Stimulated activated effector memory CD8-positive, alpha-beta T cell treated with anti-CD3 and anti-CD28 coated beads, Interleukin-12 subunit alpha, Interleukin-12 subunit beta, amount 100 ng/mL, for 72 hours (primary cell): ENCODE data around the gene MIA.
A peak's percentile ranks its signal among the peaks of the same experiment; 100 is the strongest.
"Not testable (repeated sequence)": the region's sequence is repeated elsewhere in the genome, so short reads cannot be mapped to it uniquely, and the experiment has no call there.

Experiments
- ATAC-seq: fragments of 150-1000 bp; cut with Tn5 transposase; 2 replicates; pipeline ENCODE4 v1.10.0; 2021
- DNase-seq, 2 donors: peaks; one replicate each; pipeline ENCODE4 v3.0.0; 2021 to 2022; ENCODE audit warnings: low spot score in 2 of 2
- H3K27ac Mint-ChIP-seq: one replicate; pipeline ENCODE4 v1.8.0; 2022; ENCODE audit warnings: mild to moderate bottlenecking, mixed read lengths
- H3K36me3 Mint-ChIP-seq: one replicate; pipeline ENCODE4 v1.8.0; 2022; ENCODE audit warnings: mild to moderate bottlenecking, mixed read lengths
- H3K4me1 Mint-ChIP-seq: one replicate; pipeline ENCODE4 v1.8.0; 2022; ENCODE audit warnings: mixed read lengths
- H3K4me3 Mint-ChIP-seq: one replicate; pipeline ENCODE4 v1.8.0; 2022; ENCODE audit warnings: mild to moderate bottlenecking, mixed read lengths
- H3K9me3 Mint-ChIP-seq: one replicate; pipeline ENCODE4 v1.8.0; 2022; ENCODE audit warnings: mixed read lengths

The MIA gene

DNA sequence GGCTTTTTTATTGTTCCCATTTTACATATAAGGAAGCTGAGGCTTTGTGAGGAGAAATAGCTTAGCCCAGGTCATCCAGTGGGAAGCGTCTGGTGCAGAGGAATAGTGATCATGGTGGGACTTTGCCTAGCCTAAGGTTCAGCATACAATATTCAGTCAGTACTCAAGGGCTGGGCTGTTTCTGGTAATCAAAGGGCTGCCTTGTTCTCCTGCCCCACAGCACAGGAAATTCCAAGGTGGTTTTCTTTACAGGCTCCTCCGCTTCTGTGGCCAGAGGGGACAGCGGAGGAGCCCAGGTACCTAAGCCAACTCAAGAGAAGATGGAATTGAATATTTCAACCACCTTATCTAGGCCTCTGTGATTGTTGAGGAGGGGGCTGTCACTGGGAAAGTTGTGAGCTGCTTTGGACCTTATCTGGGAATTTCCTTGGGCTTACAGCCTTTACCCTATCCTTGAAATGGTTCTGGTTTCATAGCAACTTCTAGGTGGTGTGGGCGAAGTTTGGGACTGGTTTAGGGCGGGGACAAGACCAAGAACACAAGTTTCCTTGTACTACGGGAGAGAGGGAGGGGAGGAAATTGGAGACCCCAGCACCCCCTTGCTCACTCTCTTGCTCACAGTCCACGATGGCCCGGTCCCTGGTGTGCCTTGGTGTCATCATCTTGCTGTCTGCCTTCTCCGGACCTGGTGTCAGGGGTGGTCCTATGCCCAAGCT, at the start of gene MIA:
TSS of gene MIA (plus strand) at position 606 of the 716 bp plus-strand sequence. CDS start at position 628, 22 bp downstream.
- DNase-seq (no peak), ATAC-seq (no peak)
- Mint-ChIP-seq H3K9me3 (no peaks in the 10 kb centered on the region), H3K4me3 (no peak within 1 kb of the TSS), H3K27ac (no peak within 1 kb of the TSS), H3K4me1 (peaks cover 41% of the 10 kb centered on the region), H3K36me3 (peaks cover 33% of the 10 kb centered on the region)

GRCh38 chr19:40726279-40726678, 49.0 kb upstream of the MIA start:
- Mint-ChIP-seq H3K4me3 (no peak overlapping the region), H3K27ac (no peak overlapping the region), H3K4me1 (peaks cover 40% of the 10 kb centered on the region), H3K9me3 (no peaks in the 10 kb centered on the region), H3K36me3 (peaks cover 76% of the 10 kb centered on the region)
- DNase-seq (no peak), ATAC-seq (no peak)

- not testable (repeated sequence) for H3K9me3 Mint-ChIP-seq, H3K4me1 Mint-ChIP-seq, DNase-seq, H3K27ac Mint-ChIP-seq, ATAC-seq, H3K4me3 Mint-ChIP-seq
- H3K36me3 Mint-ChIP-seq = peaks cover 92% of the 10 kb centered on the region
These were observed 45.3 kb upstream of the MIA start for GRCh38 chr19:40730065-40730464.

DNA sequence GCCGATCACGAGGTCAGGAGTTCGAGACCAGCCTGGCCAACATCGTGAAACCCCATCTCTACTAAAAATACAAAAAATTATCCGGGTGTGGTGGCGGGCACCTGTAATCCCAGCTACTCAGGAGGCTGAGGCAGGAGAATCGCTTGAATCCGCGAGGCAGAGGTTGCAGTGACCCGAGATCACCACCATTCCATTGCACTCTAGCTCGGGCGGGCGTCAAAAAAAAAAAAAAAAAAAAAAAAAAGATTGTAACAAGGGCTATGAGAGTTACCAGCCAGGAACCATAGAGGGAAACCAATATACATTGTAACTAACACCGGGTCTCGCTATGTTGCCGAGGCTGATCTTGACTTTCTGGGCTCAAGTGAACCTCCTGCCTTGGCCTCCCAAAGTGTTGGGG, 43.0 kb upstream of the MIA start:
- not testable (repeated sequence) for H3K9me3 Mint-ChIP-seq, H3K27ac Mint-ChIP-seq, H3K4me1 Mint-ChIP-seq, ATAC-seq, H3K4me3 Mint-ChIP-seq, DNase-seq
- peaks cover 94% of the 10 kb centered on the region for H3K36me3 Mint-ChIP-seq

- Mint-ChIP-seq H3K36me3 (peaks cover 92% of the 10 kb centered on the region), H3K4me1 (no peaks in the 10 kb centered on the region), H3K9me3 (no peaks in the 10 kb centered on the region), H3K27ac (no peak overlapping the region), H3K4me3 (no peak overlapping the region)
- DNase-seq (no peak), ATAC-seq (no peak)
These were observed 42.2 kb upstream of the MIA start for GRCh38 chr19:40733149-40733548.

DNA sequence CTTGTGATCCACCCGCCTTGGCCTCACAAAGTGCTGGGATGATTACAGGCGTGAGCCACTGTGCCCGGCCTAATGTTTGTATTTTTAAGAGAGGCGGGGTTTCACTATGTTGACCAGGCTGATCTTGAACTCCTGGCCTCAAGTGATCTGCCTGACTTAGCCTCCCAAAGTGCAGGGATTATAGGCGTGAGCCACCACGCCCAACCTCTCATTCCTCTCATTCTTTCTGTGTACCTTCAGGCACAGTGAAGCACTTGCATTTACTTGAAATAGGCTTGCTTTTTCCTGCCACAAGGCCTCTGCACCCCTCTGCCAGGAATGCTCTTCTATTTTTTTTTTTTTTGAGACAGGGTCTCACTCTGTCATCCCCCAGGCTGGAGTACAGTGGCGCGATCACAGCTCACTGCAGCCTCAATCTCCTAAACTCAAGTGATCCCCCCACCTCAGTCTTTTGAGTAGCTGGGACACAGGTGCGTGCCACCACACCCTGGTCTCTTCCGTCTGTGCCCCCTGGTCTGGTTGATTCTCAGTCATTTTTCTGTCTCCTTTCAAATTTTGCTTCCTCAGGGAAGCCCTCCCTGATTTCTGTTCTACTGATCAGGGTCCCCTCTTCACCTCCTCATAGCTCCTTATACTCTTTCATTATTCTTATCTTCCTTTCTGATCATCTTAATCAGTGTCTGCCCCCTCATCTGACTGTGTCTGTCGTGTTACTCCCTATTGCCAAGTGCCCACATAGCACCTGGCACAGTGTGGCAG, 40.1 kb upstream of the MIA start:
- H3K36me3 Mint-ChIP-seq = peaks cover 76% of the 10 kb centered on the region
- no peaks in the 10 kb centered on the region for H3K4me1 Mint-ChIP-seq
- H3K9me3 Mint-ChIP-seq = no peaks in the 10 kb centered on the region
- H3K27ac Mint-ChIP-seq = no peak overlapping the region
- ATAC-seq (no peak), DNase-seq (no peak)
- H3K4me3 Mint-ChIP-seq = no peak overlapping the region

- Mint-ChIP-seq H3K27ac (no peak overlapping the region), H3K4me1 (no peaks in the 10 kb centered on the region), H3K36me3 (peaks cover 61% of the 10 kb centered on the region), H3K9me3 (no peaks in the 10 kb centered on the region), H3K4me3 (no peak overlapping the region)
- ATAC-seq (no peak), DNase-seq (no peak)
These were observed 38.7 kb upstream of the MIA start for GRCh38 chr19:40736661-40737060.

DNA sequence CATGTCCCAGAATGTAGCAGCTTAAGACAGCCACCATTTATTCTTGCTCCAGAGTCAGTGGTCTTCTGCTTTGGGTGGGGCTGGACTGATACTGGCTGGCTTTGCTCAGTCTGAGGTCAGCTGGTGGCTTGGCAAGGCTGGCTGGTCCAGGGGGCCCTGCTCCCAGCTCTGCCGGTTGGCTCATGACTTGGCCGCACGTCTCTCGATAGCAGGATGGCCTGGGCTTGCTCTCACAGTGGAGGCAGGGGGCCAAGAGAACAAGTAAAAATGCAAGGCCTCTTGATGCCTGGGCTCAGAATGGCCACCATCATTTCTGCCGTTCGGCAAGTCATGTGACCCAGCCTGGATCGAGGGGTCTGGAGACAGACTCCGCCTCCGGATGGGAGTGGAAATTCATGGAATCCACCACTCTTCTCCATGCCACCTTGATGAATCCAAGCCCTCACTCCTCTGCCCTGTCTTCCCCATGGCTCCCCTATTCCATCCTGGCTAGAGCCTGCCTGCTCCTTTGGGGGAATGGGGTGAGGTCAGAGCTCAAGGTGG, 38.1 kb upstream of the MIA start:
- DNase-seq = no peak
- no peak overlapping the region for H3K4me3 Mint-ChIP-seq
- no peaks in the 10 kb centered on the region for H3K9me3 Mint-ChIP-seq
- no peak for ATAC-seq
- no peak overlapping the region for H3K27ac Mint-ChIP-seq
- H3K36me3 Mint-ChIP-seq = peaks cover 56% of the 10 kb centered on the region
- H3K4me1 Mint-ChIP-seq = no peaks in the 10 kb centered on the region

GRCh38 chr19:40739030-40739839, 36.1 kb upstream of the MIA start:
- ATAC-seq = peak; percentile 56

DNA sequence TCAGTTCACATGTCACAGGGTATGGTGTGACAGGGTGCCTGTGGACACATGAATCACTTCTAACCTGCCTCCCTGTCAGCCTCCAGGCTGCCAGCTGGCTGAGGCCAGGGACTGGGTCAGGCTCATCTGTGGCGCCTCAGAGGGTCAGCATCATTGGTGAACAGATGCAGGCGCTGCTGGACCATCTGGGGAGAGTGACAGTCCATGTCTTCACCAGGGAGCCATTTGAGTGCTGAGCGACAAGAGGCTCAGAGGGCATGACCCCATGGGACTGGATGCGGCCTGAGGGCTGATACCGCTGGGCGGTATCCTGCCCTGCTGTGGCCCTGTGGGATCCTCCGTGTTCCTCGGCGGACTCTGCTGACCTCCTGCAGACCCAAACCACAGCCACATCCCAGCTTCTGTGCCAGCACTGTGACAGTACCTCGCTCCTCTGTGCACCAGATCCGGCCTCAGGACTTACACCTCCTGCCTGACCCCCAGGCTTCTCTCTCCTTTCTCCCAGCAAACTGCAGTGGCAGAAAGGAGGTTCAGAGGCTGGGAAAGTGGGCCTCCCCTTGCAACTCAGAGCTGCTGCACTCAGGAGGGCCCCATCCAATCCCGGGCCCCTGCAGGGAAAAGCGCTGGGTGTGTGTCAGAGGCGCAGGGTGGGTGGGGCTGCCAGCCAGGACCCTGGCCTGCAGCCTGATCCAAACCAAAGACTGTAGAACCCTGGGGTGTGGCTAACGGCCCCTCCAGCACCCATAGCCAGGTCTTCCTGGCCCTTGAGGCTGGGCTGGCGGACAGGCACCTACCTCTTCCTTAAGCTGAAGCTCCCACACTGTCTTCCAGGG, 35.2 kb upstream of the MIA start:
- H3K4me1 Mint-ChIP-seq = no peaks in the 10 kb centered on the region
- DNase-seq (no peak), ATAC-seq (no peak)
- peak overlapping the region; percentile 78 for H3K27ac Mint-ChIP-seq
- peaks cover 27% of the 10 kb centered on the region for H3K36me3 Mint-ChIP-seq
- no peak overlapping the region for H3K4me3 Mint-ChIP-seq
- H3K9me3 Mint-ChIP-seq = no peaks in the 10 kb centered on the region

More at GRCh38 chr19:40739030-40739839, 36.1 kb upstream of the MIA start:
- H3K4me1 Mint-ChIP-seq = no peaks in the 10 kb centered on the region
- peak overlapping the region; percentile 78 for H3K27ac Mint-ChIP-seq
- H3K36me3 Mint-ChIP-seq = peaks cover 35% of the 10 kb centered on the region
- no peaks in the 10 kb centered on the region for H3K9me3 Mint-ChIP-seq
- no peak overlapping the region for H3K4me3 Mint-ChIP-seq
- no peak for DNase-seq

GRCh38 chr19:40740747-40741146, 34.6 kb upstream of the MIA start:
- H3K4me3 Mint-ChIP-seq = no peak overlapping the region
- no peak for DNase-seq
- peak overlapping the region; percentile 57 for H3K27ac Mint-ChIP-seq
- no peak for ATAC-seq
- H3K4me1 Mint-ChIP-seq = no peaks in the 10 kb centered on the region
- H3K36me3 Mint-ChIP-seq = peaks cover 20% of the 10 kb centered on the region
- H3K9me3 Mint-ChIP-seq = no peaks in the 10 kb centered on the region

DNA sequence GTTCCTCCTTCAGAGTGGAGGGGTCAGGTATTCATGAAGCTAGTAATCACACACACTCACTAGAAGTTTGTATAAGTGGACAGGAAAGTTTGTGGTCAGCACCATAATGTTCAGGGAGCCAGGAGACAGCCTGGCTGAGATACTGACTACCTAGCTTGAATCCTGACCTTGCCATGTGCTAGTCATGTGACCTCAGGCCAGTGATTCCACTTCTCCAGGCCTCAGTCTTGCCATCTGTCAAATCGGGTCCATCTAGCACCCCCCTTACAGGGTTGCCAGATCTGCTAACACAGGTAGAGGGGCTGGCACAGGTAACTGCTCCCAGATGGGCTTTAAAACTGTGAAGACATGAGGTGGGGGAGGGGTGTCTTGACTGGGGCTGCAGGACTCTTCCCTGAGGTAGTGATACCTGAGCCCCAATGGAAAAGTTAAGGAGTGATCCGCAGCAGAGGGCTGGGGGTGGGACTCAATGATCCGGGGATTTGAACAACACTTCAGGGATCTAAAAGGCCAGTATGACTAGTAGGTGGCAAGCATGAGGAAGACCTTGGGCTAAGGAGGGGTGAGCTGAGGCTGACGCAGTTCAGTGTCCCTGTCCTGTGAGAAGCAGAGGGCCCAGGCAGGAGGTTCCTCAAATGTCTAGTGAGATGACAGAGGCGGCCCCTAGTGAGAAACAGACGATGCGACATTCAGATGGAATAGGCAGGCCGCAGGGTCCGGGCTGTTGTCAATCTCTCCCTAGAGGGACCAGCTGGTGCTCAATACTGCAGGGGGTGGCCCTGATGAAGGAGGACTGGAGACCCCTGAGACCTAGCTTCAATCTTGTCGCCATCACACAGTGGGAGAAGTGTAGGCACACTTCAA, 33.6 kb upstream of the MIA start:
- no peaks in the 10 kb centered on the region for H3K9me3 Mint-ChIP-seq
- ATAC-seq = no peak
- peaks cover 12% of the 10 kb centered on the region for H3K36me3 Mint-ChIP-seq
- no peaks in the 10 kb centered on the region for H3K4me1 Mint-ChIP-seq
- no peak for DNase-seq
- H3K4me3 Mint-ChIP-seq = no peak overlapping the region
- no peak overlapping the region for H3K27ac Mint-ChIP-seq

- H3K4me3 Mint-ChIP-seq = no peak overlapping the region
- DNase-seq (no peak), ATAC-seq (no peak)
- H3K9me3 Mint-ChIP-seq = no peaks in the 10 kb centered on the region
- H3K27ac Mint-ChIP-seq = no peak overlapping the region
- H3K36me3 Mint-ChIP-seq = peaks cover 5% of the 10 kb centered on the region
- no peaks in the 10 kb centered on the region for H3K4me1 Mint-ChIP-seq
These were observed 32.8 kb upstream of the MIA start for GRCh38 chr19:40742477-40742876.

DNA sequence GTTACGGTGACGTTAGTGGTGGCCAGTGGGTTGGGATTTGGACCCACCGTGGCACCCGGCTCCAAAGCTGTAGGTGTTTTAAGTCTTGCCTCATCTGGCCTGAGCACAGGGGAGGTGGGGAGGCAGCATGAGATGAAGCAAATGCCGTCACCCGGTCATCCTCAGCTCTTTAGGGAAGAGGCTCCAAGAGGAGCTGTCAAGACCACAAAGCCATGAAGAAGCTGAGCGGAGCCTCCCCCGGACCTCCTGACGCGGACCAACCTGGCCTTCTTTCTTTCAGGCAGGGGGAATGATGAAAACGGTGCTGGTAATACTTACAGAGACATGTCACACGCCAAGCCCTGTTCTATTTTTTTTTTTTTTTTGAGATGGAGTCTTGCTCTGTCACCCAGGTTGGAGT, 32.4 kb upstream of the MIA start:
- ATAC-seq (no peak), DNase-seq (no peak)
- Mint-ChIP-seq H3K4me3 (no peak overlapping the region), H3K4me1 (no peaks in the 10 kb centered on the region), H3K9me3 (no peaks in the 10 kb centered on the region), H3K36me3 (peaks cover under 1% of the 10 kb centered on the region), H3K27ac (no peak overlapping the region)
